Naive B cell (primary cell): Measurements from ENCODE around the gene SWSAP1. TPM values are rescaled to one million over a fixed set of nuclear protein-coding genes. Genes with fewer than 3 reads are reported as not detected.
"Not testable (repeated sequence)": the region's sequence is repeated elsewhere in the genome, so short reads cannot be mapped to it uniquely, and the experiment has no call there.

Source experiments
- ATAC-seq, 2 donors: fragments of 150-1000 bp; cut with Tn5 transposase; 2 replicates each; pipeline ENCODE4 v1.10.0; 2021; ENCODE audit warnings: low read depth in 2 of 2, mild to moderate bottlenecking in 2 of 2, moderate library complexity in 2 of 2
- DNase-seq: peaks from one replicate; pipeline ENCODE4 v3.0.0; 2022
- H3K27ac Mint-ChIP-seq, 6 donors: one replicate each; pipeline ENCODE4 v1.8.0; 2020 to 2022; ENCODE audit warnings: mild to moderate bottlenecking in 6 of 6, mixed read lengths in 6 of 6, moderate library complexity in 5 of 6, inconsistent platforms in 2 of 6
- H3K27me3 Mint-ChIP-seq, 3 donors: one replicate each; pipeline ENCODE4 v1.8.0; 2021 to 2022; ENCODE audit warnings: mixed read lengths in 3 of 3, mild to moderate bottlenecking in 1 of 3
- H3K36me3 Mint-ChIP-seq, 2 donors: one replicate each; pipeline ENCODE4 v1.8.0; 2020 to 2022; ENCODE audit warnings: mixed read lengths in 2 of 2, inconsistent platforms in 1 of 2, mild to moderate bottlenecking in 1 of 2
- H3K4me1 Mint-ChIP-seq, 3 donors: one replicate each; pipeline ENCODE4 v1.8.0; 2020 to 2022; ENCODE audit warnings: mixed read lengths in 3 of 3, inconsistent platforms in 1 of 3, mild to moderate bottlenecking in 1 of 3, moderate library complexity in 1 of 3
- H3K4me3 Mint-ChIP-seq, 8 donors: one replicate each; pipeline ENCODE4 v1.8.0; 2020 to 2022; ENCODE audit warnings: mild to moderate bottlenecking in 8 of 8, mixed read lengths in 8 of 8, moderate library complexity in 8 of 8, inconsistent platforms in 2 of 8
- H3K9me3 Mint-ChIP-seq, 7 donors: one replicate each; pipeline ENCODE4 v1.8.0; 2020 to 2022; ENCODE audit warnings: mixed read lengths in 7 of 7, mild to moderate bottlenecking in 5 of 7, inconsistent platforms in 2 of 7, moderate library complexity in 1 of 7
- polyA plus RNA-seq, 6 donors: library from polyadenylated mRNA; unstranded; fragments of 300-500 nt; fragmentation: Illumina TruSeq; gene quantifications; one replicate each; pipeline ENCODE4 v1.2.3, GENCODE V29; 2021; ENCODE audit warnings: low read depth in 6 of 6

Gene SWSAP1
- polyA plus RNA-seq, 6 donors from 2014 or later: 6.0 to 10.2 (median 7.6) TPM

- H3K36me3 Mint-ChIP-seq: peaks cover 6 to 8% of the 10 kb centered on the region in 2 donors
- peak within 1 kb of the TSS in 5 of 6 donors; percentile 29 to 69 (median 54) for H3K27ac Mint-ChIP-seq
- peak within 1 kb of the TSS; percentile 70 to 88 (median 86) for H3K4me3 Mint-ChIP-seq
- peaks cover 15 to 31% (median 31%) of the 10 kb centered on the region in 3 donors for H3K4me1 Mint-ChIP-seq
- ATAC-seq: peak; percentile 89 to 90
- no peaks in the 10 kb centered on the region for H3K27me3 Mint-ChIP-seq
- peak; percentile 59 for DNase-seq
- peaks cover 0 to 5% (median 0%) of the 10 kb centered on the region in 7 donors for H3K9me3 Mint-ChIP-seq
These were observed 35.0 kb upstream of the SWSAP1 start, which contains the start of gene RAB3D for GRCh38 chr19:11339254-11340098. RAB3D (minus strand) TSS chr19:11339657; CDS start chr19:11337399, 2,258 bp downstream.

- ATAC-seq, H3K27me3 Mint-ChIP-seq, DNase-seq, H3K36me3 Mint-ChIP-seq, H3K9me3 Mint-ChIP-seq: not testable (repeated sequence)
- peak overlapping the region; percentile 70 to 88 (median 86) for H3K4me3 Mint-ChIP-seq
- peaks cover 18 to 37% (median 36%) of the 10 kb centered on the region in 3 donors for H3K4me1 Mint-ChIP-seq
- H3K27ac Mint-ChIP-seq: peak overlapping the region in 1 of 6 donors; percentile 32
These were observed 34.4 kb upstream of the SWSAP1 start for GRCh38 chr19:11340099-11340467.

DNA sequence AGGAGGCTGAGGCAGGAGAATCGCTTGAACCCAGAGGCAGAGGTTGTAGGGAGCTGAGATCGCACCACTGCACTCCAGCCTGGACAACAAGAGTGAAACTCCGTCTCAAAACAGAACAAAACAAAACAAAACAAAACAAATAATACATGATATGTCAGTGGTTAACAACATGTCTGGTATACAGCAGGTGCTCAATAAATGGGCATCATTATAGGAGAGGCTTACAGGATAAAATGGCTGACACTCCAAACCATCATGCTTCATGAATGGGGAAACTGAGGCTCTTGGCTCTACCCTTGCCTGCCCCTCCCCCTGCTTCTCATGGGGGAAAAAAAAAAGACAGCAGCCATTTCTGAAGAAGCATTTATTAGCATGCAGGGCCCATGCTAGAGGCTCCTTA lies 32.0 kb upstream of the SWSAP1 start:
- no peaks in the 10 kb centered on the region for H3K27me3 Mint-ChIP-seq
- DNase-seq: no peak
- H3K4me3 Mint-ChIP-seq: peak overlapping the region in 3 of 8 donors; percentile 12 to 58 (median 37)
- H3K4me1 Mint-ChIP-seq: peaks cover 41 to 55% (median 54%) of the 10 kb centered on the region in 3 donors
- peak overlapping the region in 1 of 6 donors; percentile 60 for H3K27ac Mint-ChIP-seq
- no peaks in the 10 kb centered on the region for H3K9me3 Mint-ChIP-seq
- ATAC-seq: no peak
- no peaks in the 10 kb centered on the region for H3K36me3 Mint-ChIP-seq

DNA sequence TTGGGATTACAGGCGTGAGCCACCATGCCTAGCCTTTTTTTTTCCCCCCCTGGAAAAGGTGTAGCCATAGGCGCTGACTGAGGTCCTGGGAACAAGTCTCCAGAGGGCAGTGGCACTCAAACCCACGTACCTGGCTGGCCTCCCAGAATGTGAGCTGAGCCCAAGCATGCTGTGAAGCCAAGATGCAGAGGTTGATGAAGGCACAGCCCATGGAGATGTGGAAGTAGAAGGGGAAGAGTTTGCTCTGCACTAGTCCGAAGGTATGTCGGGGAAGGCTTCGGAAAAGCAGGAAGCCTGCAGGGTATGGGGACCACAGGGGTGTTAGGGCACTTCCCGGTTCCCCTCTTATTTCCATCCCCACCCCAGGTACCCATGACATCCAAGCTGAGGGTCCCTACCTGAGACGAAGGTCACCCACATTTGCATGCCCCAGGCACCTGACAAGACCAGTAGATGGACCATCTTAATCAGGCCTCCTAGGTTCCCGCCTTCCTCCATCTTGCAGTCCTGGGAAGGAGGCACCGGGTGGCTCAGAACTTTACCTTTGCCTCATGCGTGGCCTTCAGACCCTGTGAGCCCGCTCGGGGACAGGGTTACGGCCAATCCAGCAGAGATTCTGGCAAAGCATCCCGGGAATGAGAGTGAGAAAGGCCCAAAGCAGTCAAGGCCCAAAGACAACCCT lies 29.2 kb upstream of the SWSAP1 start:
- Mint-ChIP-seq H3K27me3 (no peaks in the 10 kb centered on the region), H3K36me3 (peaks cover 0 to 8% of the 10 kb centered on the region in 2 donors), H3K4me3 (peak overlapping the region; percentile 93 to 98 (median 97)), H3K4me1 (peaks cover 35 to 41% (median 38%) of the 10 kb centered on the region in 3 donors), H3K27ac (peak overlapping the region; percentile 50 to 99 (median 98)), H3K9me3 (peaks cover 0 to 7% (median 0%) of the 10 kb centered on the region in 7 donors)
- ATAC-seq (no peak), DNase-seq (no peak)

GRCh38 chr19:11346104-11346940 lies 28.1 kb upstream of the SWSAP1 start, which contains the start of the genes CCDC159 and TMEM205:
CCDC159 (plus strand) TSS chr19:11346519; CDS start chr19:11346607, 88 bp downstream.
TMEM205 (minus strand) TSS chr19:11346268; CDS start chr19:11345619, 649 bp downstream.
- H3K27me3 Mint-ChIP-seq: no peaks in the 10 kb centered on the region
- H3K27ac Mint-ChIP-seq: peak within 1 kb of the TSS; percentile 89 to 99 (median 98)
- H3K36me3 Mint-ChIP-seq: peaks cover 0 to 8% of the 10 kb centered on the region in 2 donors
- H3K4me3 Mint-ChIP-seq: peak within 1 kb of the TSS; percentile 93 to 98 (median 97)
- peaks cover 0 to 7% (median 0%) of the 10 kb centered on the region in 7 donors for H3K9me3 Mint-ChIP-seq
- DNase-seq: peak; percentile 99
- peak; percentile 89 to 90 for ATAC-seq
- peaks cover 35 to 51% (median 38%) of the 10 kb centered on the region in 3 donors for H3K4me1 Mint-ChIP-seq

DNA sequence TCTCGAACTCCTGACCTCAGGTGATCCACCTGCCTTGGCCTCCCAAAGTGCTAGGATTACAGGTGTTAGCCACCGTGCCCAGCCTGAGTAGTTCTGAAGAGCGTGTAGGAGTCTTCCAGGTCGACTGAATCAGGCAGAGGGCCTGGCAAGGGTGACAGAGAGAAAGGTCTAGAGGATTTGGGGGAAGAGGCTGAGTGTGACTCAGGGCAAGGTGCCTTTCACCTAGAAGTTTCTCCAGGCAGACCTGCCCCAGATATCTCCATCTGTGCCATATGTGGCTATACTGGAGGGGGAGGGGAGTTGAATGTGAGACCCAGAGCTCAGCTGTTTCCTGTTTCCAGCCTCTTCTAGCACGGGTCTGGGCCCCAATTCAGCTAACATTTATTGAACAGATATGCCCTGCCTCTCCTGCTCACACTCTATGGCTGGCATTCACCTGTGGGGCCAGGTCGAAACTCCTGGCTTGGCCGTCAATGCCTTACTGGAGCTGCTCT lies 26.9 kb upstream of the SWSAP1 start:
- Mint-ChIP-seq H3K27ac (peak overlapping the region in 3 of 6 donors; percentile 12 to 45 (median 34)), H3K36me3 (peaks cover 0 to 8% of the 10 kb centered on the region in 2 donors), H3K4me1 (peaks cover 35 to 53% (median 38%) of the 10 kb centered on the region in 3 donors), H3K9me3 (peaks cover 0 to 7% (median 0%) of the 10 kb centered on the region in 7 donors), H3K4me3 (peak overlapping the region; percentile 86 to 98 (median 96)), H3K27me3 (no peaks in the 10 kb centered on the region)
- ATAC-seq (no peak), DNase-seq (no peak)

GRCh38 chr19:11349171-11349570 lies 25.3 kb upstream of the SWSAP1 start:
- DNase-seq (no peak), ATAC-seq (no peak)
- peaks cover 0 to 7% (median 0%) of the 10 kb centered on the region in 7 donors for H3K9me3 Mint-ChIP-seq
- H3K4me3 Mint-ChIP-seq: peak overlapping the region in 2 of 8 donors; percentile 47 to 61
- no peak overlapping the region for H3K27ac Mint-ChIP-seq
- peaks cover 0 to 3% (median 0%) of the 10 kb centered on the region in 3 donors for H3K27me3 Mint-ChIP-seq
- H3K4me1 Mint-ChIP-seq: peaks cover 35 to 52% (median 38%) of the 10 kb centered on the region in 3 donors
- H3K36me3 Mint-ChIP-seq: peaks cover 0 to 8% of the 10 kb centered on the region in 2 donors

DNA sequence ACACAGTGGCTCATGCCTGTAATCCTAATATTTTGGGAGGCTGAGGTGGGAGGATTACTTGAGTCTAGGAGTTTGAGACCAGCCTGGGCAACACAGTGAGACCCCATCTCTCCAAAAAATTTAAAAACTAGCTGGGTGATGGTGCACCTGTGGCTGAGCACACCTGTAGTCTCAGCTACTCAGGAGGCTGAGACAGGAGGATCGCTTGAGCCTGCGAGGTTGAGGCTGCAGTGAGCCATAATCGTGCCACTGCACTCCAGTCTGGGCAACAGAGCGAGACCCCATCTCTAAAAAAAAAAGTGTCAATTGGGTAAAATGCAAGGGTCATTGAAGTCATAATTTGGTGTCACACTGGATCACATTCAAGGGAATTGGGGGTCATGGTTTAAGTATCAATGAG lies 20.4 kb upstream of the SWSAP1 start:
- DNase-seq, ATAC-seq, H3K36me3 Mint-ChIP-seq, H3K27ac Mint-ChIP-seq, H3K9me3 Mint-ChIP-seq: not testable (repeated sequence)
- H3K4me3 Mint-ChIP-seq: peak overlapping the region in 5 of 8 donors; percentile 4 to 81 (median 64)
- peaks cover 9 to 37% (median 23%) of the 10 kb centered on the region in 3 donors for H3K27me3 Mint-ChIP-seq
- peaks cover 14 to 32% (median 16%) of the 10 kb centered on the region in 3 donors for H3K4me1 Mint-ChIP-seq

- ATAC-seq (peak; percentile 88 to 93), DNase-seq (peak; percentile 69)
- Mint-ChIP-seq H3K4me3 (peak within 1 kb of the TSS; percentile 25 to 81 (median 72)), H3K27me3 (peaks cover 9 to 37% (median 23%) of the 10 kb centered on the region in 3 donors), H3K27ac (peak within 1 kb of the TSS in 1 of 6 donors; percentile 78), H3K4me1 (peaks cover 14 to 31% (median 16%) of the 10 kb centered on the region in 3 donors), H3K36me3 (no peaks in the 10 kb centered on the region), H3K9me3 (no peaks in the 10 kb centered on the region)
These were observed 19.0 kb upstream of the SWSAP1 start, which contains the start of gene PLPPR2 for GRCh38 chr19:11355160-11356073. PLPPR2 (plus strand) TSS chr19:11355432; CDS start chr19:11357674, 2,242 bp downstream.

DNA sequence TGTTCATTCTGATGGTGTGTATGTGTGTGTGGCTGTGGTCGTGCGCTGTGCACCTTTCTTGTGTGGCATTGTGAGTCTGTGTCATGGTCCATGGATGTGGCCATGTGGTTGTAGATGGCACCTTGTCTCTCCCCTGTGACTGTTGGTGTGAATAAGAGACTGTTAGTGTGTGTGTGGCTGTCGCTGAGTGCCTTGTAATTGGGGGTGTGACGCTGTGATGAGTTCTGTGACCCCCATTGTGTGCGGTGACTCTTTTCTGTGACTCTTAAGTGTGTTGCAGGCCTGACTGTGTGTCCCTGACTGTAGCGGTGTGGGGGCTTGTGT lies 18.4 kb upstream of the SWSAP1 start:
- peak overlapping the region in 7 of 8 donors; percentile 25 to 80 (median 64) for H3K4me3 Mint-ChIP-seq
- no peaks in the 10 kb centered on the region for H3K9me3 Mint-ChIP-seq
- peaks cover 14 to 25% (median 16%) of the 10 kb centered on the region in 3 donors for H3K4me1 Mint-ChIP-seq
- no peaks in the 10 kb centered on the region for H3K36me3 Mint-ChIP-seq
- H3K27me3 Mint-ChIP-seq: peaks cover 9 to 37% (median 23%) of the 10 kb centered on the region in 3 donors
- DNase-seq (no peak), ATAC-seq (no peak)
- H3K27ac Mint-ChIP-seq: peak overlapping the region in 1 of 6 donors; percentile 78

DNA sequence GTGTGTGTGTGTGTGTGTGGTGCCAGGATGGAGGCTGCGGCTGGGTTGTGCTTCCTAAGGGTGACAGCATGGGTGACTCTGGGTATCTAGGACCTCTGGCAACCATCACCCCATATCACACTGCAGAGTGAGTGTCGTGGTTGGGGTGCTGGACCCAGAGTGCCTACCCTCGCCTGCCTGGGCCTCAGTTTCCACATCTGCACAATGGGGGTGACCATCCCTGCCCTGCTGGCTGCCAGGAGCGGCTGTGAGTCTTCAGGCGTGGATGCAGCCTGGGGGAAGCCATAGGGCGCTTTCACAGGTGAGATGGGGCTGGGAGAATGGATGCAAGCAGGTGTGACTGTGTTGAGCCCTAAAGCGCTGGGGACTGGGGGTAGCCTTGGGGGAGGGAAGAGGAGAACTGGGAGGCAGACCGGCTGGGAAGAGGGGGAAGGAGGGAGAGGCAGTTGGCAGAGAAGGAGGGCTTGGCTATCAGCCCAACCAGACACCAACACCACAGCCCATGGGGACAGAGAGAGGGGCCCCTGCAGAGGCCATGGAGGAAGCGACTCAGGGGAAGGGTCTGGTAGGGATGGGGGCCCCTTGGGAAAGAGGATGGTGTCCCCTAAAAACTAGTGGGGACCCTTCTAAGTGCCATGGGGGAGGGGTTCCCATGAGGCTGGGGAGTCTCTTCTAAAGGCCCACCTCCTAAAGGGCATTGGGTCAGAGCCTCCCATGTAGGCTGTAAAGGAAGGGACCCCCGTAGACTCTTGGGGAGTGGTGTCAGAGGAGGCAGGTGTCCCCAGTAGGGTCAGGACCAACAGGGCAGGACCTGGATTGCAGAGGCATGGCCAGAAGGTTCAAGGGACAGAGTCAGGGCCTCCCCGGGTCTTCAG lies 17.6 kb upstream of the SWSAP1 start:
- no peaks in the 10 kb centered on the region for H3K36me3 Mint-ChIP-seq
- H3K4me3 Mint-ChIP-seq: peak overlapping the region in 2 of 8 donors; percentile 42 to 67
- peaks cover 9 to 37% (median 23%) of the 10 kb centered on the region in 3 donors for H3K27me3 Mint-ChIP-seq
- ATAC-seq (no peak), DNase-seq (no peak)
- no peaks in the 10 kb centered on the region for H3K9me3 Mint-ChIP-seq
- no peak overlapping the region for H3K27ac Mint-ChIP-seq
- H3K4me1 Mint-ChIP-seq: peaks cover 16 to 24% (median 18%) of the 10 kb centered on the region in 3 donors
